Mesenchymal stem cell (in vitro differentiated cells and primary cell): ENCODE results near the gene MAMSTR.
"Not testable (repeated sequence)": the region's sequence is repeated elsewhere in the genome, so short reads cannot be mapped to it uniquely, and the experiment has no call there.

Experiments
- DNase-seq: peaks from one replicate; pipeline ENCODE4 v3.0.0-alpha.2; 2013
- H2AFZ ChIP-seq: one replicate; pipeline ENCODE4 v1.6.1; 2013; ENCODE audit warnings: low read depth, mild to moderate bottlenecking, control low read depth, inconsistent platforms, low read length, moderate library complexity
- H2AK5ac ChIP-seq: 2 replicates; pipeline ENCODE4 v1.6.1; 2013; ENCODE audit warnings: low read length, moderate library complexity, mild to moderate bottlenecking, inconsistent platforms; ENCODE audit not compliant: severe bottlenecking
- H2BK120ac ChIP-seq: one replicate; pipeline ENCODE4 v1.6.1; 2013; ENCODE audit warnings: low read depth, mild to moderate bottlenecking, inconsistent platforms, low read length, moderate library complexity
- H2BK12ac ChIP-seq, 2 experiments: one replicate each; pipeline ENCODE4 v1.6.1; 2013; ENCODE audit warnings: inconsistent platforms in 2 of 2, low read length in 2 of 2, mild to moderate bottlenecking in 2 of 2, moderate library complexity in 2 of 2, control low read depth in 1 of 2
- H2BK15ac ChIP-seq: one replicate; pipeline ENCODE4 v1.6.1; 2013; ENCODE audit warnings: mild to moderate bottlenecking, low read depth, inconsistent platforms; ENCODE audit not compliant: poor library complexity, severe bottlenecking
- H2BK5ac ChIP-seq: 2 replicates; pipeline ENCODE4 v1.6.1; 2013; ENCODE audit warnings: low read depth, mild to moderate bottlenecking, low read length, control low read depth, inconsistent platforms; ENCODE audit not compliant: poor library complexity, severe bottlenecking
- H3K14ac ChIP-seq, 2 experiments: one replicate each; pipeline ENCODE4 v1.6.1; 2013; ENCODE audit warnings: inconsistent platforms in 2 of 2, low read length in 2 of 2, control low read depth in 1 of 2, mild to moderate bottlenecking in 1 of 2, moderate library complexity in 1 of 2
- H3K18ac ChIP-seq, 2 experiments: one replicate each; pipeline ENCODE4 v1.6.1; 2013; ENCODE audit warnings: inconsistent platforms in 2 of 2, low read length in 2 of 2, control low read depth in 1 of 2, low read depth in 1 of 2, mild to moderate bottlenecking in 1 of 2
- H3K23ac ChIP-seq, 2 experiments: one replicate each; pipeline ENCODE4 v1.6.1; 2013; ENCODE audit warnings: inconsistent platforms in 2 of 2, low read length in 2 of 2, mild to moderate bottlenecking in 2 of 2, moderate library complexity in 2 of 2, control low read depth in 1 of 2
- H3K27ac ChIP-seq: 2 replicates; pipeline ENCODE4 v1.5.1; 2013; ENCODE audit warnings: mild to moderate bottlenecking, moderate library complexity, low read length, control low read depth, inconsistent platforms; ENCODE audit not compliant: poor library complexity, severe bottlenecking
- H3K27me3 ChIP-seq, 2 experiments: 2 replicates each; pipeline versions ENCODE4 v1.6.1 to v1.7.0; 2013; ENCODE audit warnings: low read length in 2 of 2, mild to moderate bottlenecking in 2 of 2, moderate library complexity in 2 of 2, control low read depth in 1 of 2, inconsistent platforms in 1 of 2; ENCODE audit not compliant: control insufficient read depth in 1 of 2, insufficient read depth in 1 of 2
- H3K36me3 ChIP-seq, 2 experiments: 2 replicates each; pipeline versions ENCODE4 v1.6.1 to v1.7.0; 2013; ENCODE audit warnings: low read length in 2 of 2, control low read depth in 1 of 2, inconsistent platforms in 1 of 2, low read depth in 1 of 2, mild to moderate bottlenecking in 1 of 2; ENCODE audit not compliant: insufficient read depth in 2 of 2, control insufficient read depth in 1 of 2
- H3K4ac ChIP-seq, 2 experiments: one replicate each; pipeline ENCODE4 v1.6.1; 2013; ENCODE audit warnings: inconsistent platforms in 2 of 2, low read length in 2 of 2, mild to moderate bottlenecking in 2 of 2, moderate library complexity in 2 of 2, control low read depth in 1 of 2, low read depth in 1 of 2
- H3K4me1 ChIP-seq: 2 replicates; pipeline ENCODE4 v1.6.1; 2013; ENCODE audit warnings: low read depth, low read length, control low read depth; ENCODE audit not compliant: control insufficient read depth, insufficient read depth
- H3K4me2 ChIP-seq: 2 replicates; pipeline ENCODE4 v1.6.1; 2013; ENCODE audit warnings: low read length, mild to moderate bottlenecking, inconsistent platforms; ENCODE audit not compliant: poor library complexity, severe bottlenecking
- H3K4me3 ChIP-seq, 2 experiments: 2 replicates each; pipeline versions ENCODE4 v1.5.1 to v1.7.0; 2013; ENCODE audit warnings: low read length in 2 of 2, mild to moderate bottlenecking in 2 of 2, control low read depth in 1 of 2, low read depth in 1 of 2; ENCODE audit not compliant: insufficient read depth in 1 of 2
- H3K79me1 ChIP-seq: replicated peaks from 2 replicates; pipeline ENCODE4 v1.6.1; 2013; ENCODE audit warnings: mild to moderate bottlenecking, control low read depth, low read length, inconsistent platforms; ENCODE audit not compliant: poor library complexity, severe bottlenecking
- H3K9ac ChIP-seq: 2 replicates; pipeline ENCODE4 v1.7.0; 2013; ENCODE audit warnings: mild to moderate bottlenecking, low read length, moderate library complexity
- H3K9me3 ChIP-seq: 2 replicates; pipeline ENCODE4 v1.7.0; 2013; ENCODE audit warnings: mild to moderate bottlenecking, low read length; ENCODE audit not compliant: control insufficient read depth
- H4K8ac ChIP-seq: one replicate; pipeline ENCODE4 v1.6.1; 2013; ENCODE audit warnings: inconsistent platforms, mild to moderate bottlenecking, low read length, moderate library complexity
- H4K91ac ChIP-seq: one replicate; pipeline ENCODE4 v1.6.1; 2013; ENCODE audit warnings: mild to moderate bottlenecking, low read length, inconsistent platforms
- WGBS: methylation state at CpG from one replicate; pipeline ENCODE4 v1.1.7; 2013; ENCODE audit warnings: mixed read lengths; 5-methylcytosine and 5-hydroxymethylcytosine counted together

MAMSTR gene

DNA sequence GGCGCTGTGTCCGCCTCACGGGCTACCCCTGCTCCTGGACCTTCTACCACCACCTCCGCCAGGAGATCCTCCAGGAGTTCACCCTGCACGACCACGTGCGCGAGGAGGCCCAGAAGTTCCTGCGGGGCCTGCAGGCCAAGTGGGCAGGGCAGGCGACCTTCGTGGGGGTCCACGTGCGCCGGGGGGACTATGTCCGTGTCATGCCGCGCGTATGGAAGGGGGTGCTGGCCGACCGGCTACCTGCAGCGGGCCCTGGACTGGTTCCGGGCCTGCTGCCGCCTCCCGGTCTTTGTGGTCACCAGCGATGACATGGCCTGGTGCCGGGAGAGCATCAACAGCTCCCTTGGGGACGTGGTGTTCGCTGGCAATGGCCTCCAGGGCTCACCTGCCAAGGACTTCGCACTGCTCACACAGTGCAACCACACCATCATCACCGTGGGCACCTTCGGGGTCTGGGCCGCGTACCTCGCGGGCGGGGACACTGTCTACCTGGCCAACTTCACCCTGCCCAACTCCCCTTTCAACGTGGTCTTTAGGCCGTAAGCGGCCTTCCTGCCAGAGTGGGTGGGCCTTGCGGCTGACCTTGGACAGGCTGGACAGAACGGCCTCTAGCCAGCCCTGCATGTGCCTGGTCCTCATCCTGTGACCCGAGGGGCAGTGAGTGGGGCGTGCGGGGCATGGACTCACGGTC is 38.9 kb downstream of the MAMSTR start:
- Histone ChIP-seq H3K4me3 (peak overlapping the region in 1 of 2 experiments; percentile 19), H3K79me1 (no peaks in the 10 kb centered on the region), H4K91ac (peak overlapping the region; percentile 43), H3K4me2 (no peak overlapping the region), H2AFZ (no peak overlapping the region), H3K27me3 (peaks cover 10 to 22% of the 10 kb centered on the region in 2 experiments), H3K23ac (no peak overlapping the region), H3K9me3 (no peaks in the 10 kb centered on the region), H2AK5ac (no peak overlapping the region), H3K4me1 (peaks cover 14% of the 10 kb centered on the region), H3K18ac (peak overlapping the region in 1 of 2 experiments; percentile 71), H3K4ac (no peak overlapping the region), H2BK5ac (no peak overlapping the region), H2BK15ac (no peak overlapping the region), H2BK120ac (no peak overlapping the region), H3K14ac (no peak overlapping the region), H3K9ac (no peak overlapping the region), H4K8ac (peak overlapping the region; percentile 13), H3K27ac (no peak overlapping the region), H2BK12ac (no peak overlapping the region), H3K36me3 (no peaks in the 10 kb centered on the region)
- DNase-seq, result no peak
- 92% methylated on average over 45 of the region's 45 CpGs for WGBS

DNA sequence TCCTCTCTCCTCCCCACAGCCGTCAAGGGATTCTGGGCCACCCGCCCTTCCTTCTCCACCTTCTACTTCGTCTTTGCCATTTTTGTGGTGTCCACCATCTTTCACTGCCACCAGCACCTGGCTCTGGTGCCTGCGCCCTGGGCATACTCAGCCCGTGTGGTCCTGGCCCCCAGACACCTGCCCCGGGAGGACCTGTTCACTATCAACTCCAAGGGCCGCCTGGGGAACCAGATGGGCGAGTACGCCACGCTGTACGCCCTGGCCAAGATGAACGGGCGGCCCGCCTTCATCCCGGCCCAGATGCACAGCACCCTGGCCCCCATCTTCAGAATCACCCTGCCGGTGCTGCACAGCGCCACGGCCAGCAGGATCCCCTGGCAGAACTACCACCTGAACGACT is 39.5 kb downstream of the MAMSTR start:
- H2BK12ac ChIP-seq, H2BK120ac ChIP-seq, H3K27ac ChIP-seq, H4K8ac ChIP-seq, H2BK15ac ChIP-seq, H3K23ac ChIP-seq, H3K9ac ChIP-seq, H3K18ac ChIP-seq, H3K14ac ChIP-seq, H3K4me3 ChIP-seq, H2BK5ac ChIP-seq, H3K79me1 ChIP-seq, H4K91ac ChIP-seq, H2AFZ ChIP-seq, DNase-seq, H3K4me2 ChIP-seq, H2AK5ac ChIP-seq, H3K9me3 ChIP-seq, H3K4ac ChIP-seq, H3K36me3 ChIP-seq: not testable (repeated sequence)
- 93% methylated on average over 12 of the region's 19 CpGs for WGBS
- Histone ChIP-seq H3K27me3 (peaks cover 10 to 22% of the 10 kb centered on the region in 2 experiments), H3K4me1 (peaks cover 17% of the 10 kb centered on the region)

DNA sequence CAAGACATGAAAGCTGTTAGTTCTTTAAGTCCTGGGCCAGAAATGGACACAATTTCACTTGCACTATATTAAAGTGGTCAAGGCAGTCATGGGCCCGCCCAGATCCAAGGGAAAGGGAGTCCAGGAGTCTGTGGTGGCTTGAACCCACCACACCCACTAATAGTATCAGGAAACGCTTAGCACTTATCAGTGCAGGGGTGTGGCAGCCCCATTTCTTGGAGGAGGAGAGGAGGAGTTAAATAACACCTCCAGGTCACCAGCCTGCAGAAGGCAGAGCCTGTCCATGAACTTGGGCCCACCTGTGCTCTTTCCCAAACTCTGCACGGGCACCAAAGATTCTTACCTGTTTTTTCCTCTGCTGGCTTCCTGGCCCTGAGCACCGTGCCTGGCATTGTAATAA is 41.3 kb downstream of the MAMSTR start:
- no peak for DNase-seq
- Histone ChIP-seq H3K36me3 (no peaks in the 10 kb centered on the region), H3K18ac (no peak overlapping the region), H3K9me3 (no peaks in the 10 kb centered on the region), H3K4me3 (no peak overlapping the region), H3K27me3 (peaks cover 15 to 17% of the 10 kb centered on the region in 2 experiments), H2AK5ac (no peak overlapping the region), H3K9ac (no peak overlapping the region), H3K14ac (no peak overlapping the region), H3K79me1 (no peaks in the 10 kb centered on the region), H3K4ac (no peak overlapping the region), H2BK12ac (no peak overlapping the region), H3K27ac (no peak overlapping the region), H3K4me2 (no peak overlapping the region), H4K91ac (no peak overlapping the region), H2BK5ac (no peak overlapping the region), H2BK15ac (no peak overlapping the region), H4K8ac (peak overlapping the region; percentile 20), H2BK120ac (no peak overlapping the region), H2AFZ (no peak overlapping the region), H3K4me1 (peaks cover 19% of the 10 kb centered on the region), H3K23ac (no peak overlapping the region)
- 46% methylated on average over 3 of the region's 4 CpGs for WGBS

DNA sequence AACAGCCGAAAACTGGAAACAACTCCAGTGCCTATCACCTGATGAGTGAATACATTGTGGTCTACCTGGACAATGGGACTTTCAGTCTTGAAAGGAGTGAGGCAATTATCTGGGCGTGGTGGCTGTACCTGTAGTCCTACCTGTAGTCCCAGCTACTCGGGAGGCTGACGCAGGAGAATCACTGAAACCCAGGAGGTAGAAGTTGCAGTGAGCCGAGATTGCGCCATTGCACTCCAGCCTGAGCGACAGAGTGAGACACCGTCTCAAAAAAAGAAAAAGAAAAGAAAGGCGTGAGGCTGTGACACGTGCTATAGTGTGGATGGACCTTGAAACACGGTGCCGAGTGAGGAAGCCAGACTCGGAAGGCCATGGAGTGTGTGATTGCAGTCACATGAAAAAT is 42.6 kb downstream of the MAMSTR start:
- H3K9me3 ChIP-seq, result no peaks in the 10 kb centered on the region
- 91% methylated on average over 13 of the region's 13 CpGs for WGBS
- H3K27me3 ChIP-seq, result peaks cover 14 to 15% of the 10 kb centered on the region in 2 experiments
- H3K36me3 ChIP-seq, result no peaks in the 10 kb centered on the region
- no peak overlapping the region for H2AFZ ChIP-seq
- H3K4ac ChIP-seq, result no peak overlapping the region
- H3K4me2 ChIP-seq, result no peak overlapping the region
- H3K14ac ChIP-seq, result no peak overlapping the region
- H2BK5ac ChIP-seq, result no peak overlapping the region
- H4K91ac ChIP-seq, result no peak overlapping the region
- peaks cover 18% of the 10 kb centered on the region for H3K4me1 ChIP-seq
- H2BK15ac ChIP-seq, result no peak overlapping the region
- H3K23ac ChIP-seq, result no peak overlapping the region
- DNase-seq, result no peak
- no peak overlapping the region for H2AK5ac ChIP-seq
- no peak overlapping the region for H3K18ac ChIP-seq
- no peak overlapping the region for H4K8ac ChIP-seq
- H2BK120ac ChIP-seq, result no peak overlapping the region
- H3K9ac ChIP-seq, result no peak overlapping the region
- no peak overlapping the region for H2BK12ac ChIP-seq
- no peak overlapping the region for H3K27ac ChIP-seq
- no peaks in the 10 kb centered on the region for H3K79me1 ChIP-seq
- no peak overlapping the region for H3K4me3 ChIP-seq
